ENCODE measurements around the gene MAD1L1.

Gene MAD1L1

GRCh38 chr7:1809601-1810258 is 423.0 kb downstream of the MAD1L1 start:
- 97% methylated on average over 25 of the region's 29 CpGs for WGBS (ENCODE audit: insufficient coverage)
- H3K36me3 ChIP-seq (ENCODE audit: control insufficient read depth in 4 of 4, insufficient read depth in 4 of 4, low read length in 3 of 4): no peaks in the 10 kb centered on the region
- POLR2A ChIA-PET: interaction anchor here (1.0 kb wide), 1 partner anchor 9 kb away, joined by 3 read pairs; no protein-coding TSS in a partner anchor
- H3K9me3 ChIP-seq (ENCODE audit: control extremely low read depth in 1 of 5, control insufficient read depth in 4 of 5, insufficient read depth in 2 of 5, low read depth in 1 of 5, low read length in 4 of 5): no peaks in the 10 kb centered on the region
- H3K4me1 ChIP-seq (ENCODE audit: control extremely low read depth in 1 of 4, control insufficient read depth in 4 of 4, insufficient read depth in 4 of 4, low read length in 3 of 4): peaks cover 0 to 16% (median 11%) of the 10 kb centered on the region in 4 experiments
- H3K27ac ChIP-seq (ENCODE audit: insufficient read depth in 1 of 2, low read depth in 1 of 2, low read length in 2 of 2, poor library complexity in 1 of 2, severe bottlenecking in 2 of 2): no peak overlapping the region
- DNase-seq: no peak
- H3K4me3 ChIP-seq (ENCODE audit: control insufficient read depth in 1 of 7, extremely low read depth in 1 of 7, insufficient read depth in 4 of 7, low read depth in 2 of 7, low read length in 6 of 7): no peak overlapping the region
- CTCF ChIA-PET: no interaction called here
- H3K27me3 ChIP-seq (replicated peaks in 2 of 5; ENCODE audit: control insufficient read depth in 4 of 5, insufficient read depth in 5 of 5, low read length in 4 of 5): no peaks in the 10 kb centered on the region

GRCh38 chr7:1809070-1809469 is 423.7 kb downstream of the MAD1L1 start:
- POLR2A ChIA-PET: interaction anchor here (1.0 kb wide), 1 partner anchor 8 kb away, joined by 3 read pairs; no protein-coding TSS in a partner anchor
- H3K27ac ChIP-seq (ENCODE audit: insufficient read depth in 1 of 2, low read depth in 1 of 2, low read length in 2 of 2, poor library complexity in 1 of 2, severe bottlenecking in 2 of 2): no peak overlapping the region
- CTCF ChIA-PET: no interaction called here
- 91% methylated on average over 6 of the region's 7 CpGs for WGBS (ENCODE audit: insufficient coverage)
- H3K9me3 ChIP-seq (ENCODE audit: control extremely low read depth in 1 of 5, control insufficient read depth in 4 of 5, insufficient read depth in 2 of 5, low read depth in 1 of 5, low read length in 4 of 5): no peaks in the 10 kb centered on the region
- no peak overlapping the region for H3K4me3 ChIP-seq (ENCODE audit: control insufficient read depth in 1 of 7, extremely low read depth in 1 of 7, insufficient read depth in 4 of 7, low read depth in 2 of 7, low read length in 6 of 7)
- H3K36me3 ChIP-seq (ENCODE audit: control insufficient read depth in 4 of 4, insufficient read depth in 4 of 4, low read length in 3 of 4): no peaks in the 10 kb centered on the region
- H3K4me1 ChIP-seq (ENCODE audit: control extremely low read depth in 1 of 4, control insufficient read depth in 4 of 4, insufficient read depth in 4 of 4, low read length in 3 of 4): peaks cover 0 to 16% (median 11%) of the 10 kb centered on the region in 4 experiments
- H3K27me3 ChIP-seq (replicated peaks in 2 of 5; ENCODE audit: control insufficient read depth in 4 of 5, insufficient read depth in 5 of 5, low read length in 4 of 5): no peaks in the 10 kb centered on the region
- no peak for DNase-seq

GRCh38 chr7:1807821-1808600 is 424.7 kb downstream of the MAD1L1 start:
- no peak for DNase-seq
- WGBS (ENCODE audit: insufficient coverage): 97% methylated on average over 24 of the region's 26 CpGs
- Histone ChIP-seq H3K27ac (ENCODE audit: insufficient read depth in 1 of 2, low read depth in 1 of 2, low read length in 2 of 2, poor library complexity in 1 of 2, severe bottlenecking in 2 of 2) (no peak overlapping the region), H3K4me3 (ENCODE audit: control insufficient read depth in 1 of 7, extremely low read depth in 1 of 7, insufficient read depth in 4 of 7, low read depth in 2 of 7, low read length in 6 of 7) (no peak overlapping the region), H3K4me1 (ENCODE audit: control extremely low read depth in 1 of 4, control insufficient read depth in 4 of 4, insufficient read depth in 4 of 4, low read length in 3 of 4) (peaks cover 0 to 16% (median 11%) of the 10 kb centered on the region in 4 experiments), H3K27me3 (replicated peaks in 2 of 5; ENCODE audit: control insufficient read depth in 4 of 5, insufficient read depth in 5 of 5, low read length in 4 of 5) (no peaks in the 10 kb centered on the region), H3K36me3 (ENCODE audit: control insufficient read depth in 4 of 4, insufficient read depth in 4 of 4, low read length in 3 of 4) (no peaks in the 10 kb centered on the region), H3K9me3 (ENCODE audit: control extremely low read depth in 1 of 5, control insufficient read depth in 4 of 5, insufficient read depth in 2 of 5, low read depth in 1 of 5, low read length in 4 of 5) (no peaks in the 10 kb centered on the region)
- POLR2A ChIA-PET: interaction anchor here (0.7 kb wide), 1 partner anchor 416 kb away, joined by 4 read pairs; no protein-coding TSS in a partner anchor
- CTCF ChIA-PET: interaction anchor here (0.8 kb wide), 1 partner anchor 35 kb away, joined by 3 read pairs; no protein-coding TSS in a partner anchor

DNA sequence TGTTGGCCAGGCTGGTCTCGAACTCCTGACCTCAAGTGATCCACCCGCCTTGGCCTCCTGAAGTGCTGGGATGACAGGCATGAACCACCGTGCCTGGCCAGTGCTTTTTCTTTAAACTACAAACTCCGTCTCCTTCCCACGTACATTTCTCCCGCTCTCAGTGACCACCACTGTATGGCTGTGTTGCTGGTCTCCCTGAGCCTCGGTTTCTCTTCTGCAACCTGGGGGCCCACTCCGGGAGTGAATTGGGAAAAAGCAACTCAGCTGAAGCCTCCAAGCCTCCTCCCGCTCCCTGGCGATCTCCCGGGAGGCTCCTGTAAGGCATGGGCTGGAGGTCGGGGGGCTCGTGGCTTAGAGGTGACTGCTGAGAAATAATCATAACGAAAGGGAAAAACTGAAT is 426.4 kb downstream of the MAD1L1 start:
- H3K27me3 ChIP-seq (replicated peaks in 2 of 5; ENCODE audit: control insufficient read depth in 4 of 5, insufficient read depth in 5 of 5, low read length in 4 of 5): peaks cover 0 to 3% (median 0%) of the 10 kb centered on the region in 5 experiments
- ChIA-PET POLR2A (interaction anchor here (0.6 kb wide), 1 partner anchor 33 kb away, joined by 4 read pairs; no protein-coding TSS in a partner anchor), CTCF (no interaction called here)
- no peak overlapping the region for H3K27ac ChIP-seq (ENCODE audit: insufficient read depth in 1 of 2, low read depth in 1 of 2, low read length in 2 of 2, poor library complexity in 1 of 2, severe bottlenecking in 2 of 2)
- H3K4me3 ChIP-seq (ENCODE audit: control insufficient read depth in 1 of 7, extremely low read depth in 1 of 7, insufficient read depth in 4 of 7, low read depth in 2 of 7, low read length in 6 of 7): no peak overlapping the region
- DNase-seq: no peak
- H3K36me3 ChIP-seq (ENCODE audit: control insufficient read depth in 4 of 4, insufficient read depth in 4 of 4, low read length in 3 of 4): no peaks in the 10 kb centered on the region
- H3K9me3 ChIP-seq (ENCODE audit: control extremely low read depth in 1 of 5, control insufficient read depth in 4 of 5, insufficient read depth in 2 of 5, low read depth in 1 of 5, low read length in 4 of 5): peaks cover 0 to 7% (median 0%) of the 10 kb centered on the region in 5 experiments
- 87% methylated on average over 12 of the region's 14 CpGs for WGBS (ENCODE audit: insufficient coverage)
- H3K4me1 ChIP-seq (ENCODE audit: control extremely low read depth in 1 of 4, control insufficient read depth in 4 of 4, insufficient read depth in 4 of 4, low read length in 3 of 4): peaks cover 0 to 9% (median 5%) of the 10 kb centered on the region in 4 experiments

GRCh38 chr7:1804310-1804709 is 428.4 kb downstream of the MAD1L1 start:
- no peaks in the 10 kb centered on the region for H3K4me1 ChIP-seq (ENCODE audit: control extremely low read depth in 1 of 4, control insufficient read depth in 4 of 4, insufficient read depth in 4 of 4, low read length in 3 of 4)
- no peaks in the 10 kb centered on the region for H3K36me3 ChIP-seq (ENCODE audit: control insufficient read depth in 4 of 4, insufficient read depth in 4 of 4, low read length in 3 of 4)
- CTCF ChIA-PET: no interaction called here
- no peak overlapping the region for H3K4me3 ChIP-seq (ENCODE audit: control insufficient read depth in 1 of 7, extremely low read depth in 1 of 7, insufficient read depth in 4 of 7, low read depth in 2 of 7, low read length in 6 of 7)
- H3K27ac ChIP-seq (ENCODE audit: insufficient read depth in 1 of 2, low read depth in 1 of 2, low read length in 2 of 2, poor library complexity in 1 of 2, severe bottlenecking in 2 of 2): no peak overlapping the region
- peaks cover 0 to 9% (median 0%) of the 10 kb centered on the region in 5 experiments for H3K9me3 ChIP-seq (ENCODE audit: control extremely low read depth in 1 of 5, control insufficient read depth in 4 of 5, insufficient read depth in 2 of 5, low read depth in 1 of 5, low read length in 4 of 5)
- H3K27me3 ChIP-seq (replicated peaks in 2 of 5; ENCODE audit: control insufficient read depth in 4 of 5, insufficient read depth in 5 of 5, low read length in 4 of 5): peaks cover 0 to 4% (median 0%) of the 10 kb centered on the region in 5 experiments
- no peak for DNase-seq
- POLR2A ChIA-PET: no interaction called here
- 94% methylated on average over 15 of the region's 21 CpGs for WGBS (ENCODE audit: insufficient coverage)

- no peak overlapping the region for H3K27ac ChIP-seq (ENCODE audit: insufficient read depth in 1 of 2, low read depth in 1 of 2, low read length in 2 of 2, poor library complexity in 1 of 2, severe bottlenecking in 2 of 2)
- H3K4me3 ChIP-seq (ENCODE audit: control insufficient read depth in 1 of 7, extremely low read depth in 1 of 7, insufficient read depth in 4 of 7, low read depth in 2 of 7, low read length in 6 of 7): no peak overlapping the region
- DNase-seq: no peak
- 100% methylated on average over 1 of the region's 4 CpGs for WGBS (ENCODE audit: insufficient coverage)
- ChIA-PET POLR2A (no interaction called here), CTCF (no interaction called here)
- H3K36me3 ChIP-seq (ENCODE audit: control insufficient read depth in 4 of 4, insufficient read depth in 4 of 4, low read length in 3 of 4): no peaks in the 10 kb centered on the region
- H3K27me3 ChIP-seq (replicated peaks in 2 of 5; ENCODE audit: control insufficient read depth in 4 of 5, insufficient read depth in 5 of 5, low read length in 4 of 5): peaks cover 0 to 4% (median 0%) of the 10 kb centered on the region in 5 experiments
- H3K9me3 ChIP-seq (ENCODE audit: control extremely low read depth in 1 of 5, control insufficient read depth in 4 of 5, insufficient read depth in 2 of 5, low read depth in 1 of 5, low read length in 4 of 5): peaks cover 0 to 9% (median 0%) of the 10 kb centered on the region in 5 experiments
- H3K4me1 ChIP-seq (ENCODE audit: control extremely low read depth in 1 of 4, control insufficient read depth in 4 of 4, insufficient read depth in 4 of 4, low read length in 3 of 4): no peaks in the 10 kb centered on the region
Observed at GRCh38 chr7:1802899-1803298, 429.8 kb downstream of the MAD1L1 start.

DNA sequence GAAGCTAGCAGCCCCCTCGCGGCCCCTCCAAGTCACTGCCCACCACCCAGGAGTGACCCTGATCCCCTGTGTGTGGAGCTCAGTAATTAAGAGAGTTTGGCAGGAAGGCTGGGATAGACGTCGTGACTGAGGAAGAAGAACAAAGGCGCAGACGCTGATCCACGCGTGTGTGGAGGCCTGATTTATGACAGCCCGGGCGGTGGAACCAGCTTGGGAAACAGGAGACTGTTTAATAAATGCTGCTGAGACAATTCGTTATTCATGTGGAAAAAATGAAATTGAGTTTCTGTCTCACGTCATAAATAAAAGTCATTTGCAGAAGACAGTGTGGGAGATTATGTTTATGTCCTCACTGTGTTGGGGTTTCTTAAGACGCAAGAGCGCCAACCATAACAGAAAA is 431.8 kb downstream of the MAD1L1 start:
- 57% methylated on average over 10 of the region's 14 CpGs for WGBS (ENCODE audit: insufficient coverage)
- Histone ChIP-seq H3K4me3 (ENCODE audit: control insufficient read depth in 1 of 7, extremely low read depth in 1 of 7, insufficient read depth in 4 of 7, low read depth in 2 of 7, low read length in 6 of 7) (no peak overlapping the region), H3K27me3 (replicated peaks in 2 of 5; ENCODE audit: control insufficient read depth in 4 of 5, insufficient read depth in 5 of 5, low read length in 4 of 5) (peaks cover 0 to 4% (median 0%) of the 10 kb centered on the region in 5 experiments), H3K27ac (ENCODE audit: insufficient read depth in 1 of 2, low read depth in 1 of 2, low read length in 2 of 2, poor library complexity in 1 of 2, severe bottlenecking in 2 of 2) (no peak overlapping the region), H3K9me3 (ENCODE audit: control extremely low read depth in 1 of 5, control insufficient read depth in 4 of 5, insufficient read depth in 2 of 5, low read depth in 1 of 5, low read length in 4 of 5) (peaks cover 0 to 12% (median 1%) of the 10 kb centered on the region in 5 experiments), H3K4me1 (ENCODE audit: control extremely low read depth in 1 of 4, control insufficient read depth in 4 of 4, insufficient read depth in 4 of 4, low read length in 3 of 4) (no peaks in the 10 kb centered on the region), H3K36me3 (ENCODE audit: control insufficient read depth in 4 of 4, insufficient read depth in 4 of 4, low read length in 3 of 4) (no peaks in the 10 kb centered on the region)
- no peak for DNase-seq
- ChIA-PET CTCF (no interaction called here), POLR2A (interaction anchor here (0.9 kb wide), 1 partner anchor 8 kb away, joined by 3 read pairs; no protein-coding TSS in a partner anchor)

Data from common myeloid progenitor, CD34-positive (primary cell).